Omental fat pad (tissue), 4 donors: ENCODE measurements around the gene PRPF38B. TPM values are rescaled to one million over a fixed set of nuclear protein-coding genes. Genes with fewer than 3 reads are reported as not detected.
A peak's percentile ranks its signal among the peaks of the same experiment; 100 is the strongest.
"Not testable (repeated sequence)": the region's sequence is repeated elsewhere in the genome, so short reads cannot be mapped to it uniquely, and the experiment has no call there.

Experiments used
- ATAC-seq: fragments of 150-250 bp; one replicate; pipeline ENCODE4 v1.9.1; 2016; ENCODE audit warnings: mild to moderate bottlenecking, moderate library complexity; ENCODE audit not compliant: low FRiP score
- DNase-seq: peaks from one replicate; pipeline ENCODE4 v3.0.0-alpha.2; 2019; ENCODE audit warnings: low spot score
- CTCF ChIP-seq, 3 donors: fragments of 450-650 bp; IDR thresholded peaks; one replicate each; pipeline ENCODE4 v1.5.1; 2016 to 2017; ENCODE audit warnings: antibody characterized with exemption in 3 of 3, mild to moderate bottlenecking in 3 of 3, moderate library complexity in 2 of 3
- total RNA-seq, 4 donors: library from RNA; depleted of rRNA; stranded (reverse); fragments of >200 nt; gene quantifications; one replicate each; pipeline ENCODE4 v1.1.0, GENCODE V29; 2016

The PRPF38B gene
- total RNA-seq, 4 donors from 2014 or later = 17.6 to 41.6 (median 30.6) TPM

DNA sequence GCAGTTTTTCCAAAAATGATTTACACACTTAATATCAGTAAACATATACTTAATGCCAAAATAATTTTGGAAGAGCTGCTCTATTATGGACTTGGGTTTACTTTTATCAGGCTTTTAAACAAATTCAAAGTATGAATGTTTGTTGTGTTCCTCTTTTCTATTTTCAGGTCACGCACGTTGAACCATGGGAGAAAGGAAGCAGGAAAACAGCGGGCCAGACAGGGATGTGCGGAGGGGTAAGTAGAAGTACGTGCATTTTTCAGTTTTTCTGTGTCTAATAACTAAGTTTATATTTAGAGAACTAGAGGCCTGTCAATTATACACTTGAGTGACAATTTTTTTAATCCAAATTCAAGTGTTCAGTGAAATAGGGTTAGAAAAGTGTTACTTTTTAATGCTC lies 3.4 kb downstream of the PRPF38B start:
- no peak for TF ChIP-seq CTCF (IDR thresholded peaks at IDR 0.05)
- ATAC-seq (no peak), DNase-seq (no peak)

DNA sequence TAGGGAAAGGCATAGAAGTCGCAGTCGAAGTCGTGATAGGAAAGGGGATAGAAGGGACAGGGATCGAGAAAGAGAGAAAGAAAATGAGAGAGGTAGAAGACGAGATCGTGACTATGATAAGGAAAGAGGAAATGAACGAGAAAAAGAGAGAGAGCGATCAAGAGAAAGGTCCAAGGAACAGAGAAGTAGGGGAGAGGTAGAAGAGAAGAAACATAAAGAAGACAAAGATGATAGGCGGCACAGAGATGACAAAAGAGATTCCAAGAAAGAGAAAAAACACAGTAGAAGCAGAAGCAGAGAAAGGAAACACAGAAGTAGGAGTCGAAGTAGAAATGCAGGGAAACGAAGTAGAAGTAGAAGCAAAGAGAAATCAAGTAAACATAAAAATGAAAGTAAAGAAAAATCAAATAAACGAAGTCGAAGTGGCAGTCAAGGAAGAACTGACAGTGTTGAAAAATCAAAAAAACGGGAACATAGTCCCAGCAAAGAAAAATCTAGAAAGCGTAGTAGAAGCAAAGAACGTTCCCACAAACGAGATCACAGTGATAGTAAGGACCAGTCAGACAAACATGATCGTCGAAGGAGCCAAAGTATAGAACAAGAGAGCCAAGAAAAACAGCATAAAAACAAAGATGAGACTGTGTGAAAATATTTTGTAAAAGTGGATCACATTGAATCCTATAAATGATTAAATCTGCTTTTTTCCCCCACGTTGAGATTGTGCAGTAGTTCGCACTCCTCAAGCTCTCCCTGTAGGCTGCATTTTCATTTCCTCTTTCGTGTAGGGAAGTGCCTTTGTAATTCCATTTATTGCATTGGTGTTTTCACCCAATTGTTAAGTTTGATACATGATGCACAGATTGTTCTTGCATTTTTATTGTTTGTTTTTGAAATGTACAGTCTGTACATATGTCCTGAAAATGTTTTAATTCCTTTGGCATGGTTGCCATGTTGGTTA lies 7.5 kb downstream of the PRPF38B start:
- no peak for DNase-seq
- no peak for TF ChIP-seq CTCF (IDR thresholded peaks at IDR 0.05)
- ATAC-seq = no peak

GRCh38 chr1:108701176-108701849 lies 9.2 kb downstream of the PRPF38B start:
- ATAC-seq = no peak
- no peak for TF ChIP-seq CTCF (IDR thresholded peaks at IDR 0.05)
- DNase-seq = no peak

DNA sequence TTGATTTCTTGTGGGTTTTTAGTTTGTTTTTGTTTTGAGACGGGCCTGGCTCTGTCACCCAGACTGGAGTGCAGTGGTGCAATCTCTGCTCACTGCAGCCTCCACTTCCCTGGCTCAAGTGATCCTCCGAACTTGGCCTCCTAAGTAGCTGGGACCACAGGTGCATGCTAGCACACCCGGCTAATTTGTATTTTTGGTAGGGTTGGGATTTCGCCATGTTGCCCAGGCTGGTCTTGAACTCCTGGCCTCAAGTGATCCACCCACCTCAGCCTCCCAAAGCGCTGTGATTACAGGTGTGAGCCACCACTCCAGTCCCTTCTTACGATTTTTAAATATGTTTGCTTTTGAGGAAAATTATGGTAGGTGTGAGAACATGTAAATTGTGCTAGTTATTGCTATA lies 10.0 kb downstream of the PRPF38B start:
- not testable (repeated sequence) for DNase-seq, ATAC-seq

- ATAC-seq (no peak), DNase-seq (no peak)
- no peak for TF ChIP-seq CTCF (IDR thresholded peaks at IDR 0.05)
Measured at GRCh38 chr1:108703939-108704338, 11.8 kb downstream of the PRPF38B start.

DNA sequence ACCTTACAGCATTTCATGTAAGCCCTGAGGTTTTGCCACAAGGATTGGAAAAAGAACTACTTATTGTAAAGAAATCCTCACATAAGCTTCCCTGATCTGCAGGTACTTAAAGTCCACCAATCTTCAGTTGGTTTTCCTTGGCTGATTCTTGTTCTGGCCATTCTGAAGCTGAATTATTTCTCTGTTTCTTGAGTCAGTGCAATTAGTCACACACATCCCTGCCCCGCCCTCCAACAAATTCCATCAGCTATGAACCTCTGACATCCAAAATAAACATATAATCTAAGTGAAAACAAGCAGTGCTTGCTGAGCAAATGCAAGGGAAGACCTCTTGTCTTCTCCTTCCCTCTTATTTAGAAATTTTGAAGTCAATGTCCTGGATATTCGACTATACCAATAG lies 12.4 kb downstream of the PRPF38B start:
- ATAC-seq (peak; percentile 49), DNase-seq (no peak)
- no peak for TF ChIP-seq CTCF (IDR thresholded peaks at IDR 0.05)

GRCh38 chr1:108706643-108707042 lies 14.5 kb downstream of the PRPF38B start:
- DNase-seq (no peak), ATAC-seq (no peak)
- no peak for TF ChIP-seq CTCF (IDR thresholded peaks at IDR 0.05)
